ENCODE results near the gene TMEM30A. TPM values are rescaled to one million over a fixed set of nuclear protein-coding genes. Genes with fewer than 3 reads are reported as not detected.

Gene TMEM30A
- 122 and 133 TPM in 2 replicates for total RNA-seq (2014; rRNA removed; shearing (Covaris generic))

GRCh38 chr6:75284632-75285282 lies at the start of gene TMEM30A:
Gene TMEM30A, minus strand, starts transcription at chr6:75284792. Its CDS starts 154 bp downstream, at chr6:75284638.
- DNase-seq (ENCODE audit: low spot score) = peak; percentile 99

DNA sequence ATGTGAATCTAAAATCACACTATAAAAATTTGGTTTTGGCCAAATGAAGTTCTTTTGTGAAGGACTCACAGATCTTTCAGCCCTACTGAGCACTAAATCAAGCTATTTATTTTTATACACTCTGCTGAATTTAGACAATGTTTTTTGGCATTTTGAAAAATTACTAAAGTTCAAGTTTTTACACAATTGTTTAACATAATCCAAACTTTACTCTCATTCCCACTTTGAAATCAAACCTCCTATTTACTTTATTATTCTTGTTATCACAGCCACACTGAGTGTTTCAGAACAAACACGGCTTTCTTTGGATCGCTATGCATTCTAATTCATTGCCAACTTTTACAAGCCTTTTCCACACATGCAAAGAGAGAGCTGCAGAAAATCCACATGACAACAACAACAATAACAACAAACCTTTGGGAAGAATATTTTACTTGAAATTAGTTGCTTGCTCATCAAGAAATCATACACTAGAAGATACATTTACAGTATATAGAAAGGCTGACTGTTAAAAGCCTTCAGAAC lies 49.1 kb upstream of the TMEM30A start:
- DNase-seq (ENCODE audit: low spot score) = no peak

DNA sequence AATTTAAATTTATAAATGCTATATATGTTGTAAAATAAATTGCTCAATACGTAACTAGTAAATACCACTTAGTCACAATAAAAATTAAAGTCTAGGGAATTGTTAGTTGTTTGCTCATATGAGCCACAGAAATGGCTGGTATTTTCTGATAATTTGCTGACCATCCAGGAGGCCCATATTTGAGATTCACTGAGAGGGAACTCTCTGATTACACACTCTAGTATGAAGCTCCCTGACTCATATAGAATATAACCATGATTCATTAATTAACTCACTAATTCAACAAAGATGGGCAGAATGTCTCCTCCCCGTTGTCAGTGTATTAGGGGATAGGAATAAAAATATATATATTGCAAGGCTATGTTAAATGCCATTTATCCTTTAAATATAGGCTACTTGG lies 46.6 kb upstream of the TMEM30A start:
- DNase-seq (ENCODE audit: low spot score) = no peak

DNA sequence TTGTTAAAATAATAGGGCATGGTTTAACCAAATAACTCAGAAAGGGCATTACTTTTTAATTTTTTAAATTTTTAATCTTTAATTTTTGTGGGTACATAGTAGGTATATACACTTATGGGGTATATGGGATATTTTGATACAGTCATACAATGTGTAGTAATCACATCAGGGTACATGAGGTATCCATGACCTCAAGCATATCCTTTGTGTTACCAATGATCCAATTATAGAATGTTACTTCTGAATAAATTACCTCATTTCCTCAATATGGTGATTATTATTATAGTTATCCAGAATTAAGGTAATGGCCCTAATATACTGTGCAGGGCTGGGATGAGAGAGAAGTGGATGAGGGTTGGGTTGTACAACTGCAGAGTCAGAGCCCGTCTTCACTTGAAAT lies 45.1 kb upstream of the TMEM30A start:
- no peak for DNase-seq (ENCODE audit: low spot score)

GRCh38 chr6:75327807-75328206 lies 43.2 kb upstream of the TMEM30A start:
- no peak for DNase-seq (ENCODE audit: low spot score)

DNA sequence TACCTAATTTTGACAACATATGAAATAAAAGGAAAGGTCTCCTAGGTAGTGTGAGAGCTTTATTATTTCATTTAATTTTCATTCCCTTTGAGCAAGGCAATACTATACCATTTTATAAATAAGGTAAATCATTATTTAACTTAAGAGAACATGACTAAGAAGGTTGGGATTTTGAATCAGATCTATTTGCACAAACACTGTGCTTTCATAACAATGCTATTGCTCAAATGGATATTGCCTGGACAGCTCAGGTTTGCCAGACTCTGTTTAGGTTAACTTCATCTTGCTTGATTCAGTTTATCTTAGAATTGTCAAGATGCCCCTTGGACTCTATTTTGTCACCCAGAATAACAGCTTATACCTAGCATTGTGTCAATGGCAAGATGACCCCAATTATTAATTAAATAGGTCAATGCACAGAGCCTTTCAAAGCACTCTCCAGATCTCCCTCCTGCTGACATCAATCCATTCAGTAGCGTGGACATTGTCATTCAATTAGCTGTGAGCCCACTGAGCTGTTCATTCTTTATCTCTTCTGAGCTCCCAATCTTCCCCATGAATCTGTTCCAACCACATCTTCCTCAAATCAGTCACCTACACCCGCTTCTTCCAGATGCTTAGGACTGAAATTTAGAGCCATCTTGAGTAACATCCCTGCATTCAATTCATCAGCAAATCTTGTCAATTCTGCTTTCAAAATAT lies 42.1 kb upstream of the TMEM30A start:
- no peak for DNase-seq (ENCODE audit: low spot score)

DNA sequence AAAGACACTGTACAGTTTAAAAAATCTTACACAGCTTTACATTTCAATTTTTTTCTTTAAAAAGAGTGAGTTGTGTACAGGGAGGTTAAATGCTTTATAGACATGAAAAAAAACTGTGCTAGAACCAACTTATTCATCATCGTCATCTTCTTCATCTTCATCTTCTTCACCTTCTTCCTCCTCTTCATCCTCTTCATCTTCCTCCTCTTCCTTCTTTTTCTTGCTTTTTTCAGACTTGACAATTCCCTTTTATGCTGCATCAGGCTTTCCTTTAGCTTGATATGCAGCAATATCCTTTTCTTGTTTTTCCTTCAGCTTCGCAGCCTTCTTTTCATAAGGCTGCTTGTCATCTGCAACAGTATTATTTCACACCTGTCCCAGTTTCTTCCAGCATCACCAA lies 34.3 kb upstream of the TMEM30A start:
- DNase-seq (ENCODE audit: low spot score) = no peak

- peak; percentile 65 for DNase-seq (ENCODE audit: low spot score)
Observed at GRCh38 chr6:75317503-75318206, 33.1 kb upstream of the TMEM30A start.

DNA sequence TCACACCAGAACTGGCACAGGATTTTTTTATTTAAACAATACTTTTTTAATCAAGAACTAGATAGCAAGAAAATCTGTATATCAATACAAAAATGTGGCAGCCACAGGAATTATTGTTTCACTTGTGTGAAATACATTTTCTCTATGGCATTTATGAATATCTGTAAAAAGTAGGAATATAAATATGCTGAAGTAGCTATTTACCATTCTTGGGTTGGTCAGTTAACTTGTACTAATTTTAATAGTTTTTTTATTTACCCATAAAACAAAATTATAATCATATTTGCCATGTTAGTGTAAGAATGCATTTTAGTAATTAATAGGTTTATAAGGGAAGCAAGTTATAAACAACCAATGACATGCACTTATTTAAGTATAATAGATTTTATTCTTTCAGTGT lies 31.4 kb upstream of the TMEM30A start:
- no peak for DNase-seq (ENCODE audit: low spot score)

GRCh38 chr6:75308250-75308988 lies 23.8 kb upstream of the TMEM30A start:
- no peak for DNase-seq (ENCODE audit: low spot score)

- no peak for DNase-seq (ENCODE audit: low spot score)
Observed at GRCh38 chr6:75307364-75308004, 22.9 kb upstream of the TMEM30A start.

- DNase-seq (ENCODE audit: low spot score) = no peak
Observed at GRCh38 chr6:75306064-75306463, 21.5 kb upstream of the TMEM30A start.

DNA sequence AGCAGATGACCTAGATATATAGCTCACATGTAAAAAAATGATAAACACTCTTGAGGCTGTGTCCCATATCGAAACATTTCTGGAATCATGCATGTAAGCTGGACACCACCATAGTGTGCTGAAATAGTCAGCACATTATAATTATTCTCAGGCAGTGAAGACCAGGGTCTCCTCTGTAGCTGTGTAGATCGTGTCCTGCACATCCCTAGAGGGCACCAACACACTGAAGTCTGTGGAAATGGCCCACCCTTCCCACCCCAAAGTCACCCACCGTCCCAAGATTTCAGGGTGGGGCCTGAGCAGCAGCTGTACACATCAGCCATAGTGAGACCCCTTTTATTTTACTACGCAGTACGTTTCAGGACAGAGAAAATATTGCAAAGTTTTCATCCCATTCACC lies 21.0 kb upstream of the TMEM30A start:
- no peak for DNase-seq (ENCODE audit: low spot score)

- DNase-seq (ENCODE audit: low spot score) = no peak
Observed at GRCh38 chr6:75302280-75302679, 17.7 kb upstream of the TMEM30A start.

- DNase-seq (ENCODE audit: low spot score) = no peak
Observed at GRCh38 chr6:75301537-75301936, 16.9 kb upstream of the TMEM30A start.

DNA sequence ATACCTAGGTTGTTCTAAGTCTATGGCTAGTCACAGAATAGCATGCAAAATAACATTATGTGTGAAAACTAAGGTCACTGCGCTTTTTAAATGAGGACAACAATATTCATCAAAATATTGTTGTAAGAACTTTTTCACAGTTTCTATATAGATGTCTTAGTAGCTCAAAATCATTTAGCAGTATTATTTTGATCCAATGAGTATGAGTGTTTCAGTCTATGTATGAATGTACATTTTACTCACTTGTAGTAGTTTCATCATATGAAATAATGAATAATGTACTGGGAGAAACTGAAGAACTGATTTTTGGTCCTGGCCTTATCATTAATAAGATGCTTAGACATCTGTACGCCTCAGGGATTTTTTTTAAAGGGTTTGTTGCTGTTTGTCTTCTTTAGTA lies 16.5 kb upstream of the TMEM30A start:
- no peak for DNase-seq (ENCODE audit: low spot score)

- DNase-seq (ENCODE audit: low spot score) = no peak
Observed at GRCh38 chr6:75300531-75300855, 15.9 kb upstream of the TMEM30A start.

DNA sequence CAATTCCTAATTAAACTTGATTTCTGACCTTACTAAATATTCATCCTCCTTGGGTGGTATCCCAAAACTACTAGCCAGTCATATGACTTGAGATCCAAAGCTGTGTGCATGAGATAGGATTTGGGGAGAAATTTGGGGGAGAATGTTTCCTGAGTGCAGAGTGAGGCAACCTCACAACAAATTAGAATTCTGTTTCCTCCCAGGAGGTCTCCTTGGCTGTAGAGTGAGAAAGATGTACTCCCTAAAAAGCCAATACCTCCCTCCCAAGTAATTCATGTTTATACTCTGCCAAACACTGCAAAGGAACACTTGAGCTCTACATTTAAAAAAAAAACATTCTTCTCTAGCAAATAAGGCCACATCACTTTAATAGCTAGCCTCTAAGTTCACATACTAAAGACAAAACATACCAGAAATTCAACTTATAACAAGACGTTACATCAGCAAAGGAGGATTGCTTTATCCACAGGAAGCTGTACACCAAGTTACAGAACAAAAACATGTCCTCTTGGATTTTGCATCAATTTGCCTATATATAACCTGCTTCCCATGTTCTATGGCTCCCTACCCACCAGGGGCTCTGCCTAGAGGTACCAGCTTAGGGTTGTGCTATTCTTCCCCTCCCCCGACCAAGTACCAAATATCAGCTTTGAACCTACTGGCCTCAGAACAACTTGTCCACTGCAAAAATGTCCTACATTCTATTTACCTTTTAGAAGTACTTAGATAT lies 15.4 kb upstream of the TMEM30A start:
- no peak for DNase-seq (ENCODE audit: low spot score)

DNA sequence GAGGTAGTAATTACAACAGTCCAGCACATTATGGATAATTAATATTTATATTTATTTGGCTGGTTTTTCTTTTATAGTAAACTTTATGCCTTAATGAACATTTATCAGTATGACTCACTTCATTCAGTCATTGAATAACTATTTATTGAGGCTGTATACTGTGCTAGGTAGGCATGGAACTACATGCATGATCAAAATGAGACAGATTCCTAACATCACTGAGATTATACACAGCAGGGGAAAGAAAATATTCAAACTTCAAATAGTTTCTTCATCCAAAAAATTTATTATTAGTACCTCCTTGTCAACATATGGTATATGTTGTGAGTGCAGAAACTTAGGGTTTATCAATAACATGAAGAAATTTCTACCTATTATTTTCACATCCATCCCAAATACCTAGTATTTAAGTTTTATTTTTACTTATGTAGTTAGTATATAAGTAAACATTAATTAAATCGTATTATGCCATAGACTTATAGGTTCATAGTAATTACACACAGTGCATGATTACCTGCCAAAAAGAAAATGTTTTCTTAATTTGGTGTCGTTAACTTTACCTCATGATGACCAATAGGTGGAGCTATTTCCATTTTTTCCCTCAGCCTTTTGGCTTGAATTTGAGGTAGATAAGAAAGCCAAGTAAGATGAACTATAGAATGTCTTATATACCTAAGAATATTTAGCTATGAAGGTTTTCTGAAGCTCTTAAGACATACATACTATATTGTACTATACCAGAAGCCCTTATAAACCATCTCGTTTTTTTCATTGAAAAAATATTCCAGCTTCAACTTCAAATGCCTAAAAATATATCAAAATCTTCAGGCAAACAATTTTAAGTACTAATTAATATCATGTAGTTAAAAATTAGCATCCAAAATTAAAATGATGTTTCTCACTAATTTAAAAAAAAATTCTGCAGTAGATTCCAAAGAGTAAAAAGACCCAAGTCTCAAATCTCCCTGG lies 12.5 kb upstream of the TMEM30A start:
- DNase-seq (ENCODE audit: low spot score) = peak; percentile 52

DNA sequence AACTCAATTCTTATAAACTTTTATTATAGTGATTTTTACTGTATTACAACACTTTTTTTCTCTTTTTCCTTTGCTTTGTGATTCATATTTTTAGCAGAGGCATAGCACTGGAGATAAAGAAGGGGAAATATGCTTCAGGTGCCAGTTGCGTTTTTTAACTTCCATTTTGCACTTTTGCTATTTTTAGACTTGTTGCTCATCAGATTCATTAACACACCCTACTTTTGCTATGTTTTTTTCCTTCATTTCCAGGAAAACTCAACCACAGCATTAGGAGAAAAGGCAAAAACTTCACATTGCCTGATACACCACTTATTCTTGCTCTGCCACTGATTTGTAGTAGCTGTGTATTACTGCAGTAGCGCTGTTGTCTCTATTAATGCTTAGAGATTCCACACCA lies 8.0 kb upstream of the TMEM30A start:
- no peak for DNase-seq (ENCODE audit: low spot score)
